ENCODE results near the gene RPS25.
A peak's percentile ranks its signal among the peaks of the same experiment; 100 is the strongest.

Gene RPS25

DNA sequence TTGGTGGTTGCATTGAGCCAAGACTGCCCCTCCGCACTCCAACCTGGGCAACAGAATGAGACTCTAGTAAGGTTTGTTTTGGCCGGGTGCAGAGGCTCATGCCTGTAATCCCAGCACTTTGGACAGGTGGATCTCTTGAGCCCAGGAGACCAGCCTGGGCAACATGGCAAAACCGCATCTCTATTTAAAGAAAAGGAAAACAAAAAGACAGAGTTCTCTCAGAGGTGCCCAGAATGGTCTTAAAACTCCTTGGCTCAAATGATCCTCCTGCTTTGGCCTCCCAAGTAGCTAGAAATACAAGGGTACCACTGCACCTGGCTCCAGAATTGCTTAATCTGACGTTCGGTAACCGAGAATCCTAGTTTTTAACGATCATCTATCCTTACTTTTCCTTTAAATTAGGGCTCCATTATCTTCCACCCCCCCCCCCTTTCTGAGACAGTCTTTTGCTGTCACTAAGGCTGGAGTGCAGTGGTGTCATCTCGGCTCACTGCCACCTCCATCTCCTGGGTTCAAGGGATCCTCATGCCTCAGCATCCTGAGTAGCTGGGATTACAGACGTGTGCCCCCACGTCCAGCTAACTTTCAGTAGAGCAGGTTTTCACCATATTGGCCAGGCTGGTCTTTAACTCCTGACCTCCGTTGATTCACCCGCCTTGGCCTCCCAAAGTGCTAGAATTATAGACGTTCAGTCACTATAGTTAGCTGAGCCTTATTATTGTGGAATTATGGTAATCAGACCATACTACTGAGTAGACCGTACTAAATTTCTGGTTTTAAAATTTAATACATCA, 1.7 kb downstream of the RPS25 start:
- peaks cover 29% of the 10 kb centered on the region for H3K4me1 ChIP-seq (ENCODE audit: control insufficient read depth, insufficient read depth, low read length, unreplicated experiment)
- peak overlapping the region; percentile 71 for H3K27ac ChIP-seq (ENCODE audit: low read depth, low read length)
- H3K4me3 ChIP-seq (ENCODE audit: low read depth, low read length) = peak overlapping the region; percentile 88
- H3K36me3 ChIP-seq (ENCODE audit: insufficient read depth, low read length) = peaks cover 40% of the 10 kb centered on the region
- H3K27me3 ChIP-seq (ENCODE audit: insufficient read depth, low read length) = no peaks in the 10 kb centered on the region
- H2AFZ ChIP-seq (ENCODE audit: low read length, unreplicated experiment) = no peak overlapping the region
- H3K79me2 ChIP-seq (ENCODE audit: control insufficient read depth, insufficient read depth, low read length, unreplicated experiment) = peaks cover 51% of the 10 kb centered on the region

DNA sequence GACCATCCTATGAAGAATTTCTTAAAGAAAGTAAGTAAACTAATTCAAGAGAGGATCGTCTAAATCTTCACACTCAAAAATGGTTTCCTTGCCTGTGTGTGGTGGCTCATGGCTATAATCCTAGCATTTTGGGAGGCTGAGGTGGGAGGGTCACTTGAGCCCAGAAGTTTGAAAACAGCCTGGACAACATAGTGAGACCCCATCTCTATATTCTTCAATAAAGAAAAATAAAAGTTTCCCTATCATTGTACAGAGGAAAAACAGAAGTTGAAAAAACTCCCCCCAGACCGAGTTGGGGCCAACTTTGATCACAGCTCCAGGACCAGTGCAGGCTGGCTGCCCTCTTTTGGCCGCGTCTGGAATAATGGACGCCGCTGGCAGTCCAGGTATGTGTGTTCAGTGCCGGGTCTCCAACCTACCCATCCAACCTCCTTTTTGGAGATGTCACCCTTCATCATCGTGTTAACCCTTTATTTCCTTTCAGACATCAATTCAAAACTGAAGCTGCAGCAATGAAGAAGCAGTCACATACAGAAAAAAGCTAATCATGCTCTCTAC, 3.0 kb downstream of the RPS25 start:
- H3K36me3 ChIP-seq (ENCODE audit: insufficient read depth, low read length) = peaks cover 38% of the 10 kb centered on the region
- peaks cover 43% of the 10 kb centered on the region for H3K79me2 ChIP-seq (ENCODE audit: control insufficient read depth, insufficient read depth, low read length, unreplicated experiment)
- no peak overlapping the region for H3K27ac ChIP-seq (ENCODE audit: low read depth, low read length)

DNA sequence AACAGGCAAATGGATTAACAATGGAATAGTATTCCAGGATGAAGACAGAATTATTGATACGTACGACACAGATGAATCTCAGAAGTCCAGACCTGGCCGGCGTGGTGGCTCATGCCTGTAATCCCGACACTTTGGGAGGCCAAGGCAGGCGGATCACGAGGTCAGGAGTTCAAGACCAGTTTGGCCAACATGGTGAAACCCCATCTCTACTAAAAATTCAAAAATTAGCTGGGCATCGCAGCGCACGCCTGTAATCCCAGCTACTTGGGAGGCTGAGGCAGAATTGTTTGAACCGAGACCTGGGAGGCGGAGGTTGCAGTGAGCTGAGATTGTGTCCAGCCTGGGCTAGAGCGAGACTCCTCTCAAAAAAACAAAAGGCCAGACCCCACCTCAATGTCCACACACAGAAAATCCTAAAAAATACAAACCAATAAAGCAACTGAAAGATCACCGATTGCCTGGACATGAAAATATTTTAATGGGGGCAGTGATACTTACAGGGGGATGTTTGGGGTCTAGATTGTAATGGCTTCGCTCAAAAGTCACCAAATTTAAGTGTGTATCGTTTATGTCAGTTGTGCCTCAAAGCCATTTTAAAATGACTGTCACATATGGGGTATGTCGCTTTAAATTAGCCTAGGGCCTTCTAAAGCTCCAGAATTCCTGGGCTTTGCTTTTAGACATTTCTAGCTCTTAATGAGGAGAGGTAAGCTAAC, 3.8 kb downstream of the RPS25 start:
- H3K36me3 ChIP-seq (ENCODE audit: insufficient read depth, low read length) = peaks cover 41% of the 10 kb centered on the region
- H3K79me2 ChIP-seq (ENCODE audit: control insufficient read depth, insufficient read depth, low read length, unreplicated experiment) = peaks cover 36% of the 10 kb centered on the region
- H3K27ac ChIP-seq (ENCODE audit: low read depth, low read length) = no peak overlapping the region
- H2AFZ ChIP-seq (ENCODE audit: low read length, unreplicated experiment) = no peak overlapping the region
- H3K4me3 ChIP-seq (ENCODE audit: low read depth, low read length) = no peak overlapping the region
- no peaks in the 10 kb centered on the region for H3K27me3 ChIP-seq (ENCODE audit: insufficient read depth, low read length)
- peaks cover 16% of the 10 kb centered on the region for H3K4me1 ChIP-seq (ENCODE audit: control insufficient read depth, insufficient read depth, low read length, unreplicated experiment)

More for the DNA sequence above, 3.0 kb downstream of the RPS25 start:
- Histone ChIP-seq H3K27me3 (ENCODE audit: insufficient read depth, low read length) (no peaks in the 10 kb centered on the region), H3K4me3 (ENCODE audit: low read depth, low read length) (no peak overlapping the region), H2AFZ (ENCODE audit: low read length, unreplicated experiment) (no peak overlapping the region), H3K4me1 (ENCODE audit: control insufficient read depth, insufficient read depth, low read length, unreplicated experiment) (peaks cover 22% of the 10 kb centered on the region)

DNA sequence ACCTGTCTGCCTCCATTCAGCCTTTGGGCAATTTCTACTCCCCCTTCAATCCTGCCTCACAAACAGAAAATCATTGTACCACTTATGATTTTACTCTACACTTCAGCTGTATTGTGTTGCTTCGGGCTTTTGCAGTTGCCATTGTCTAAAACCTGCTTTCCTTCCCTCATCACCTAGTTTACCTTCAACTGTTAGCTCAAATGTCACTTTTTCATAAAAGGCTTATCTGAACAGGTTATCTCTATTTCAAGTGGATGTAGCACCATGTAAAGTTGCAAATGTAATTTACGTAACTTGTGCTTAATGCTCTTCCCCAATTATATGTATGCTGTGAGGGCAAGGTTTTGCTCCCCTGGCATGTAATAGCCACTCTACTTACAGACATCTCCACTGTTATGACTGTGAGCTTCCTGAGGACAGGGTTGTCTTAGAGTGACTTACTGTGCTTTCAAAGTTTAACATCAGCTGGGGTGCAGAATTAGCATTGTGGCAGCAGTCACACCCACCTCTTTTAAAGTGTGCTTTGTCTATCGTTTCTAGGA, 5.4 kb downstream of the RPS25 start:
- Histone ChIP-seq H3K27me3 (ENCODE audit: insufficient read depth, low read length) (no peaks in the 10 kb centered on the region), H3K4me1 (ENCODE audit: control insufficient read depth, insufficient read depth, low read length, unreplicated experiment) (peaks cover 16% of the 10 kb centered on the region), H3K79me2 (ENCODE audit: control insufficient read depth, insufficient read depth, low read length, unreplicated experiment) (peaks cover 24% of the 10 kb centered on the region), H2AFZ (ENCODE audit: low read length, unreplicated experiment) (no peak overlapping the region), H3K4me3 (ENCODE audit: low read depth, low read length) (no peak overlapping the region), H3K36me3 (ENCODE audit: insufficient read depth, low read length) (peaks cover 41% of the 10 kb centered on the region), H3K27ac (ENCODE audit: low read depth, low read length) (no peak overlapping the region)

DNA sequence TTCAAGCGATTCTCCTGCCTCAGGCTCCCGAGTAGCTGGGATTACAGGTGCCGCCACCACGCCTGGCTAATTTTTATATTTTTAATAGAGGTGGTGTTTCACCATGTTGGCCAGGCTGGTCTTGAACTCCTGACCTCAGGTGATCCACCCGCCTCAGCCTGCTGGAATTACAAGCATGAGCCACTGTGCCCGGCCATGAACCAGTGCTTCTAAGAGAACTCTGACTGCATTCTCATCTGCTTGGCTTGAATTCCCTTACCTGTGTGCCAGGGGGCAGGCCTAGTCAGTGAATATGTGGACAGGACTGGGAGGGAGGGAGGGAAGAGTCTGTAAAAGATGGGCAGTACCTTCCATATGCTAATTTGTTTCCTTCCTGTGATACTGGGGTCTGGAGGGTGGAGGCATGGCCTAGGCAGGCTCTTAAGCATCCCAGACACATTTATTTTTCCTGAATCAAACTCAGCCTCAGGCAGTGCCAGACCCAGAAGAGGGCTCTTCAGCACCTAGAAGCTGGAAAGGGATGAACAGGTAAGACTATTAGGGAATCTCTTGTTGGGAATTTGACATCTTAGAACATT, 6.6 kb downstream of the RPS25 start:
- no peak overlapping the region for H3K27ac ChIP-seq (ENCODE audit: low read depth, low read length)
- H3K27me3 ChIP-seq (ENCODE audit: insufficient read depth, low read length) = no peaks in the 10 kb centered on the region
- H3K36me3 ChIP-seq (ENCODE audit: insufficient read depth, low read length) = peaks cover 36% of the 10 kb centered on the region
- no peak overlapping the region for H3K4me3 ChIP-seq (ENCODE audit: low read depth, low read length)
- peaks cover 12% of the 10 kb centered on the region for H3K79me2 ChIP-seq (ENCODE audit: control insufficient read depth, insufficient read depth, low read length, unreplicated experiment)
- no peak overlapping the region for H2AFZ ChIP-seq (ENCODE audit: low read length, unreplicated experiment)
- peaks cover 10% of the 10 kb centered on the region for H3K4me1 ChIP-seq (ENCODE audit: control insufficient read depth, insufficient read depth, low read length, unreplicated experiment)

DNA sequence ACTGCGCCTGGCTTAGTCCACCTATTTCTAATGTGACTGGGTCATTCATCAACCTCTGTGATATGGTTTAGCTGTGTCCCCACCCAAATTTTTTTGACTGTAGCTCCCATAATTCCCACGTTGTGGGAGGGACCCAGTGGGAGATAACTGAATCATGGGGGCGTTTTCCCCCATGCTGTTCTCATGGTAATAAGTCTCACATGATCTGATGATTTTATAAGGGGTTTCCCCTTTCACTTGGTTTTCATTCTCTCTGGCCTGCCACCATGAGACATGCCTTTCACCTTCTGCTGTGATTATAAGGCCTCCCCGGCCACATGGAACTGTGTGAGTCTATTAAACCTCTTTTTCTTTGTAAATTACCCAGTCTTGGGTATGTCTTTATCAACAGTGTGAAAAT, 11.5 kb downstream of the RPS25 start:
- Histone ChIP-seq H3K27ac (ENCODE audit: low read depth, low read length) (no peak overlapping the region), H3K36me3 (ENCODE audit: insufficient read depth, low read length) (0 out of 2 replicates have a peak, but pooled peaks cover 9% of the 10 kb centered on the region), H2AFZ (ENCODE audit: low read length, unreplicated experiment) (no peak overlapping the region), H3K4me1 (ENCODE audit: control insufficient read depth, insufficient read depth, low read length, unreplicated experiment) (no peaks in the 10 kb centered on the region), H3K27me3 (ENCODE audit: insufficient read depth, low read length) (no peaks in the 10 kb centered on the region), H3K79me2 (ENCODE audit: control insufficient read depth, insufficient read depth, low read length, unreplicated experiment) (no peaks in the 10 kb centered on the region), H3K4me3 (ENCODE audit: low read depth, low read length) (no peak overlapping the region)

DNA sequence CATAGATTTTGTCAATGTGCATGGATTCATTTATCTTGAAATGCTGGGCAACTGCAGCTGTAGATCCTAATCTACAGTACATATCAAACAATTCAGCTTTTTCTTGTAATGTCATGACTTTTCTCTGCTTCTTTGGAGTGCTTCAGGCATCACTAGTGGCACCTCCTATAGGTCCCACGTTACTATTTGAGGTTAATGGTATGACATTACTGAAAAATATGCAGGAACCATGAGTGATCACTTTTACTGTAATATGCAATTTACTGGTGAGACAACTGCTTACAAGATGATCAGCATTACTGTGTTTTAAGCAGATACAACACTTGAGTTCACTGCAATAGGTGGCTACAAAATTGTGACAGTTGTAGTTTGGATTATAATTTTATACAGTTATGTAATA, 17.2 kb downstream of the RPS25 start:
- H3K27me3 ChIP-seq (ENCODE audit: insufficient read depth, low read length) = no peaks in the 10 kb centered on the region
- no peak overlapping the region for H2AFZ ChIP-seq (ENCODE audit: low read length, unreplicated experiment)
- H3K27ac ChIP-seq (ENCODE audit: low read depth, low read length) = no peak overlapping the region
- peaks cover 24% of the 10 kb centered on the region for H3K4me1 ChIP-seq (ENCODE audit: control insufficient read depth, insufficient read depth, low read length, unreplicated experiment)
- peaks cover 16% of the 10 kb centered on the region for H3K36me3 ChIP-seq (ENCODE audit: insufficient read depth, low read length)
- peaks cover 25% of the 10 kb centered on the region for H3K79me2 ChIP-seq (ENCODE audit: control insufficient read depth, insufficient read depth, low read length, unreplicated experiment)
- 0 out of 2 replicates have a peak overlapping the region, but pooled peaks have one; percentile 38 for H3K4me3 ChIP-seq (ENCODE audit: low read depth, low read length)

DNA sequence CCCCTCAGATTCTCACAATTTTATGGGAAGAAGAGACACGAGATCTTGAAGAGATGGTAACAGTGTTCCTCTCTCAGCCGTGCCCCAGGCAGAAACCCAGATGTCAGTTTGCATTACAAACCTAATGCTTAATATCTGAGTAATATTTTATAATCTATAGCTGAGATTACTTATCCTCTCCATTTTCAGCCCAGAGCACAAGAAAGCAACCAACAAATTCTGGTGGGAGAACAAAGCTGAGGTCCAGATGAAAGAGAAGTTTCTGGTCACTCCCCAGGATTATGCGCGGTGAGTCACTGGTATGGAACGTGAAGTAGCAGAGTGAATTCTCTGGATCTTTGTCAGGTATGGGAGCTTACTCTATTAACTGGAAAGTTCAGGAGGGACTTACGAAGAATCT, 19.3 kb downstream of the RPS25 start:
- Histone ChIP-seq H2AFZ (ENCODE audit: low read length, unreplicated experiment) (no peak overlapping the region), H3K4me3 (ENCODE audit: low read depth, low read length) (peak overlapping the region; percentile 88), H3K27ac (ENCODE audit: low read depth, low read length) (peak overlapping the region; percentile 29), H3K36me3 (ENCODE audit: insufficient read depth, low read length) (peaks cover 11% of the 10 kb centered on the region), H3K4me1 (ENCODE audit: control insufficient read depth, insufficient read depth, low read length, unreplicated experiment) (peaks cover 24% of the 10 kb centered on the region), H3K27me3 (ENCODE audit: insufficient read depth, low read length) (no peaks in the 10 kb centered on the region), H3K79me2 (ENCODE audit: control insufficient read depth, insufficient read depth, low read length, unreplicated experiment) (peaks cover 27% of the 10 kb centered on the region)

DNA sequence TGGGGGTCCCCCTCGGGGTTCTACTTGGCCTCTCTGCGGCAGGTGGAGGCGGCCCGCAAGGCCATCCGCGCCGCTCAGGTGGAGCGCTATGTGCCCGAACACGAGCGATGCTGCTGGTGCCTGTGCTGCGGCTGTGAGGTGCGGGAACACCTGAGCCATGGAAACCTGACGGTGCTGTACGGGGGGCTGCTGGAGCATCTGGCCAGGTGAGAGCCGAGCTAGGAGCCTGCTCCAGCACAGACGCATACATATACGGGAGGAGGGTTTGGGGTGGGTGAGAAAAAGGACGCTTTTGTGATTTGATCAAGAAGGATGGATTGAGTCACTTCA, 19.8 kb downstream of the RPS25 start:
- Histone ChIP-seq H2AFZ (ENCODE audit: low read length, unreplicated experiment) (peak overlapping the region; percentile 61), H3K36me3 (ENCODE audit: insufficient read depth, low read length) (peaks cover 10% of the 10 kb centered on the region), H3K79me2 (ENCODE audit: control insufficient read depth, insufficient read depth, low read length, unreplicated experiment) (peaks cover 27% of the 10 kb centered on the region), H3K27me3 (ENCODE audit: insufficient read depth, low read length) (no peaks in the 10 kb centered on the region), H3K4me3 (ENCODE audit: low read depth, low read length) (peak overlapping the region; percentile 88), H3K4me1 (ENCODE audit: control insufficient read depth, insufficient read depth, low read length, unreplicated experiment) (peaks cover 24% of the 10 kb centered on the region), H3K27ac (ENCODE audit: low read depth, low read length) (peak overlapping the region; percentile 29)

DNA sequence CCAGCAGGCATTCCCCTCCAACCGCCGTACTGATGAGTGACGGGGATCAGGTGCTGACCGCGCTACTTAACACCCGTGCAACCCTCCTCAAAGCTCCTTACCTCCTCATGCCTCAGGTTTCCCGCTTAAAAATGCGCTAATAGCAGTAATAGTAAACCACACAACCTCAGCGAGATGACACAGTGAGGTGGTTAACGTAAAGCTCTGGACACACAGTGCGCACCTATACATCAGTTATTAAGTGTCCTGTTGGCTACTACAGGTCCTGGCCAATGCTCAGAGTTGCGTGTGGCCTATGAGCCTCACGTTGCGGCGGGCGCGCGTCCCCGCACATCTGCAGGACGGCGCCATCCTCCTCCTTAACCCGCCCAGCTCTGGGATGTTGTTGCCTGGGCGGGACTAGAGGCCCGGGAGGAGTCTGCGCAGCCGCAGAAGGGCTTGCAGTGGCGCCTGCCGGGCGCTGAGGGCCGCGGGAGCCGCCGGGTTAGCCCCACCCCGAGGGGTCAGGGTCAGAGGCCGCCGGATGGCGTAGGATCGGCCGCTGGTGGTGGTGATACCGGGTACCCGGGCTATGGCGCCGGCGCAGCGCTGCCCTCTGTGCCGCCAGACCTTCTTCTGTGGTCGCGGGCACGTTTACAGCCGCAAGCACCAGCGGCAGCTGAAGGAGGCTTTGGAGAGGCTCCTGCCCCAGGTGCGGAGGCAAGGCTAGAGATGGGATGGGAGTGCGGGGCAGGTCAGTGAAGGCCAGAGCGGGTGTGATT, 20.3 kb downstream of the RPS25 start, which contains the start of gene CENATAC:
Gene CENATAC (plus strand): TSS at position 512 of the 761 bp plus-strand sequence. CDS start 60 bp downstream, at position 572.
- peak within 1 kb of the TSS; percentile 77 for H2AFZ ChIP-seq (ENCODE audit: low read length, unreplicated experiment)
- no peaks in the 10 kb centered on the region for H3K27me3 ChIP-seq (ENCODE audit: insufficient read depth, low read length)
- H3K4me3 ChIP-seq (ENCODE audit: low read depth, low read length) = peak within 1 kb of the TSS; percentile 88
- H3K27ac ChIP-seq (ENCODE audit: low read depth, low read length) = peak within 1 kb of the TSS; percentile 29
- H3K36me3 ChIP-seq (ENCODE audit: insufficient read depth, low read length) = peaks cover 10% of the 10 kb centered on the region
- H3K79me2 ChIP-seq (ENCODE audit: control insufficient read depth, insufficient read depth, low read length, unreplicated experiment) = peaks cover 27% of the 10 kb centered on the region
- H3K4me1 ChIP-seq (ENCODE audit: control insufficient read depth, insufficient read depth, low read length, unreplicated experiment) = peaks cover 24% of the 10 kb centered on the region
